ENCODE measurements around the gene ZNF385A.

Gene ZNF385A

GRCh38 chr12:54421879-54422250 lies 37.3 kb upstream of the ZNF385A start:
- Histone ChIP-seq H3K27ac (no peak overlapping the region), H3K36me3 (no peaks in the 10 kb centered on the region), H3K27me3 (ENCODE audit: insufficient read depth, low read depth, severe bottlenecking) (no peaks in the 10 kb centered on the region), H3K4me3 (ENCODE audit: low read depth, low read length) (no peak overlapping the region), H3K9me3 (ENCODE audit: severe bottlenecking) (no peaks in the 10 kb centered on the region)
- TF ChIP-seq, protein P1, sequence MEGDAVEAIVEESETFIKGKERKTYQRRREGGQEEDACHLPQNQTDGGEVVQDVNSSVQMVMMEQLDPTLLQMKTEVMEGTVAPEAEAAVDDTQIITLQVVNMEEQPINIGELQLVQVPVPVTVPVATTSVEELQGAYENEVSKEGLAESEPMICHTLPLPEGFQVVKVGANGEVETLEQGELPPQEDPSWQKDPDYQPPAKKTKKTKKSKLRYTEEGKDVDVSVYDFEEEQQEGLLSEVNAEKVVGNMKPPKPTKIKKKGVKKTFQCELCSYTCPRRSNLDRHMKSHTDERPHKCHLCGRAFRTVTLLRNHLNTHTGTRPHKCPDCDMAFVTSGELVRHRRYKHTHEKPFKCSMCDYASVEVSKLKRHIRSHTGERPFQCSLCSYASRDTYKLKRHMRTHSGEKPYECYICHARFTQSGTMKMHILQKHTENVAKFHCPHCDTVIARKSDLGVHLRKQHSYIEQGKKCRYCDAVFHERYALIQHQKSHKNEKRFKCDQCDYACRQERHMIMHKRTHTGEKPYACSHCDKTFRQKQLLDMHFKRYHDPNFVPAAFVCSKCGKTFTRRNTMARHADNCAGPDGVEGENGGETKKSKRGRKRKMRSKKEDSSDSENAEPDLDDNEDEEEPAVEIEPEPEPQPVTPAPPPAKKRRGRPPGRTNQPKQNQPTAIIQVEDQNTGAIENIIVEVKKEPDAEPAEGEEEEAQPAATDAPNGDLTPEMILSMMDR (IDR thresholded peaks at IDR 0.05; ENCODE audit: low read depth, low read length), result no peak
- DNase-seq, result no peak

DNA sequence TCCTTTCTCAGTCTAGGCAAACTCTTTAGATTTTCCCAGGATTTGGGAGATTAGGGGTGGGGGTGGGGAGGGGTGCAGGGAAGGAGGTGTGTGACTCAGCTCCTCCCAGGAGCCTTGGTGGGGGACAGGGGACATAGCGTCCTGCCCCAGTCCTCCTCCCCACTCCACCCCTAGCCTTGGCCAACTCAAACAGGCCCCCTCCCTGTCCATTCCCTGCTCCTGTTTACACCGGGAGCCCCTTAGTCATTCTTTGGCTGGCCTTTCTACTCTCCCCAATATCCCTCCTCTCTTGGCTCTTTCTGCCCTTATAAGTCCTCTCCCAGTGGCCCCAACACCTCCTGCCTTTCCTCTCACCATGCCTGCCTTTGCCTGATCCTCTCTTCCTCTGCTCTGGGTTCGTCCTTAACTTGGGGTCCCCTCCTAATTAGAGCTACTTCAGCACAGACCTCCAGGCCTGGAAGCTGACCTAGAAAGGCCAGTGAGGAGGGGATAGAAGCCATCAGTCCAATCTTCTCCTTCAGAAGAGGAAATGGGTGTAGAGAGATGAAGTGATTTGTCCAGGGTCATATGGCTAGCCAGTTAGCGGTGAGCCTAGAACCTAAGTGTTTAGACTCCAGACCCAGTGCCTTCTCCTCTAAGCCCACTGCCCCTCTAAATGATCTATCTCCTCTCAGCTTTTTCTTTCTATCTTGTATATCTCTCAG lies 36.8 kb upstream of the ZNF385A start:
- no peak for DNase-seq
- Histone ChIP-seq H3K4me3 (ENCODE audit: low read depth, low read length) (no peak overlapping the region), H3K9me3 (ENCODE audit: severe bottlenecking) (no peaks in the 10 kb centered on the region), H3K27me3 (ENCODE audit: insufficient read depth, low read depth, severe bottlenecking) (no peaks in the 10 kb centered on the region), H3K36me3 (no peaks in the 10 kb centered on the region), H3K27ac (no peak overlapping the region)
- TF ChIP-seq, protein P1 (IDR thresholded peaks at IDR 0.05; ENCODE audit: low read depth, low read length), result no peak

DNA sequence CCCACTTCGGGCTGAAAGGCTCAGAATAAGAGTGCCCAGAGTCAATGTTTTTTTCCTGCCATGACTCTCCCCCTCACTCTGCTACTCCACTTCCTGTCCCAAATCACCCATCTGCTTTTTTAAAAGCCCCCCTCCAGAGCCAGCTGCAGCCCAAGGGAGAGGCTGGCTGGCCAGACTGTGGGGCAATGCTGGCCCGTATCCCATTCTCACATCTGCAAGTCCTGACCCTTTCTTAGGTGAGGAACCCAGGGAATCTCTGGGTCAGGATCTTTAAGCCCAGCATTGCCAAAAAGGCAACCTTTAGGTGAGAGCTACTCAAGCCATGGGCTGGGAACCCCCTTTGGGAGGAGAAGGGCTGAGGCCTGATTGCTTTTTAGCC lies 36.2 kb upstream of the ZNF385A start:
- Histone ChIP-seq H3K9me3 (ENCODE audit: severe bottlenecking) (no peaks in the 10 kb centered on the region), H3K36me3 (no peaks in the 10 kb centered on the region), H3K27ac (no peak overlapping the region), H3K4me3 (ENCODE audit: low read depth, low read length) (no peak overlapping the region), H3K27me3 (ENCODE audit: insufficient read depth, low read depth, severe bottlenecking) (no peaks in the 10 kb centered on the region)
- TF ChIP-seq, protein P1 (IDR thresholded peaks at IDR 0.05; ENCODE audit: low read depth, low read length), result no peak
- DNase-seq, result no peak

DNA sequence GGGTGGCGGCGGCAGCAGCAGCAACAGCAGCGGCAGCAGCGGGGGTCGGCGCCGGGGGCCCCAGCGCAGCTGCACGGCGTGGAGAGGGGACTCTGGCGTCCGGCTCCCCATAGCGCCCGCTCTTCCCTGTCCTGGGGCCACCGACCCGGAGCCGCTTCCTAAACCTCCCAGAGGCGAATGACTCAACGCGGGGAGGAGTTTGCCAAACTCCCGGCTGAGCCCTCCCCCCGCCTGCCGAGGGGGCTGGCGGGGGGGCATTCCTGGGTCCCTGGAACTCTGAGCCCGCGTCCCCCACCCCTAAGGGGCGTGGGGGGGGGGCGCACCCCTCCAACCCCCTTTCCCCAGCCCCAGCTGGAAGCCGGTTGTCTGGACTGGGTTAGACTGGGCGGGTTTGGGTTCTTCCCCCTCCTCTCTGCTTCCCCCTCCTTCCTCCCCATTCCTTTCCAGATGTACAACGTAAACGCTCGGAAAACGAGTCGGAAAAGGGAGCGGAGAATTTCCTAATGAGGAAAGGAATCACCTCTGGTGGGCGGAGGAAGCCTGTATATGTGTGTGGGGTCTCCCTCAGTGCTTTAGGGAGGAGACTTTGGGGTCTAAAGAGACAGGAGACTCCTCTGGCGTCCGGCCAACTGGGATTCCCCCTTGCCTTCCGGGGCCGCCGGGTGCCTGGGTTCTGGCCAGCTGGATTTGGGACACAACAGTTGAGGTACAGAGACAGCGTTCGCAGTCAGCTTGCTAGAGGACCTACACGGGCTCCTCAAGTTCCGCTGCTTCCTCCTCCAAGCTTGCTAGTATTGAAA lies 34.8 kb upstream of the ZNF385A start, which contains the start of gene ITGA5:
ITGA5 (minus strand) TSS at position 179 of the 800 bp plus-strand sequence; CDS start at position 111, 68 bp downstream.
- Histone ChIP-seq H3K27ac (peak within 1 kb of the TSS; percentile 37), H3K9me3 (ENCODE audit: severe bottlenecking) (no peaks in the 10 kb centered on the region), H3K27me3 (ENCODE audit: insufficient read depth, low read depth, severe bottlenecking) (no peaks in the 10 kb centered on the region), H3K4me3 (ENCODE audit: low read depth, low read length) (peak within 1 kb of the TSS; percentile 70), H3K36me3 (no peaks in the 10 kb centered on the region)
- TF ChIP-seq, protein P1 (IDR thresholded peaks at IDR 0.05; ENCODE audit: low read depth, low read length), result no peak
- peak; percentile 37 for DNase-seq

GRCh38 chr12:54418441-54419087 lies 34.0 kb upstream of the ZNF385A start:
- no peaks in the 10 kb centered on the region for H3K9me3 ChIP-seq (ENCODE audit: severe bottlenecking)
- no peaks in the 10 kb centered on the region for H3K27me3 ChIP-seq (ENCODE audit: insufficient read depth, low read depth, severe bottlenecking)
- peak overlapping the region; percentile 37 for H3K27ac ChIP-seq
- no peak for DNase-seq
- peak overlapping the region; percentile 70 for H3K4me3 ChIP-seq (ENCODE audit: low read depth, low read length)
- TF ChIP-seq, protein P1 (IDR thresholded peaks at IDR 0.05; ENCODE audit: low read depth, low read length), result no peak
- no peaks in the 10 kb centered on the region for H3K36me3 ChIP-seq

Measured in WERI-Rb-1 (cell line).